CD4-positive, alpha-beta T cell treated with Interleukin-17A for 4 hours (primary cell): Measurements from ENCODE around the gene CFAP299.

Experiments used
- DNase-seq: peaks from one replicate; pipeline ENCODE4 v3.0.0-alpha.2; 2020; ENCODE audit warnings: mixed read lengths

CFAP299 gene

GRCh38 chr4:80873571-80873970, 538.0 kb downstream of the CFAP299 start:
- DNase-seq: no peak

DNA sequence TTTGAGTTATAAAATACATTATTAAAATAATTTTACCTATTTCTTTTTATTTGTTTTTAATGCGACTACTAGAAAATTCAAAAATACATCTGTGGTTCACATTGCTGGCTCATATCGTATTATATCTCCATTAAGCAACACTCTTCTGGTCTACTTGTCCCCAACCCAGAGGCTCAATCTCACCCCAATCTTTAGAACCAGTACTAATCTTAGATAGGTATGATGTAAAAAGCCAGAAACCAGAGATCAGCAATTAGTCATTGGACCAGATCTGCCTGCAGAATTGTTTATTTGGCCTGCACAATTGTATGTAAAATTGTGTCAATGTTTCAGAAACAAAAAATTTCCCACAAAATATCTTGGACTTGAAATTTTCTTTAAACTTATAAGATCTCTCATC, 539.4 kb downstream of the CFAP299 start:
- no peak for DNase-seq

GRCh38 chr4:80875642-80876041, 540.1 kb downstream of the CFAP299 start:
- DNase-seq: no peak

- DNase-seq: no peak
Observed at GRCh38 chr4:80876810-80877209, 541.3 kb downstream of the CFAP299 start.

GRCh38 chr4:80878218-80878617, 542.7 kb downstream of the CFAP299 start:
- DNase-seq: no peak

GRCh38 chr4:80897537-80898303, 562.2 kb downstream of the CFAP299 start:
- DNase-seq: no peak

DNA sequence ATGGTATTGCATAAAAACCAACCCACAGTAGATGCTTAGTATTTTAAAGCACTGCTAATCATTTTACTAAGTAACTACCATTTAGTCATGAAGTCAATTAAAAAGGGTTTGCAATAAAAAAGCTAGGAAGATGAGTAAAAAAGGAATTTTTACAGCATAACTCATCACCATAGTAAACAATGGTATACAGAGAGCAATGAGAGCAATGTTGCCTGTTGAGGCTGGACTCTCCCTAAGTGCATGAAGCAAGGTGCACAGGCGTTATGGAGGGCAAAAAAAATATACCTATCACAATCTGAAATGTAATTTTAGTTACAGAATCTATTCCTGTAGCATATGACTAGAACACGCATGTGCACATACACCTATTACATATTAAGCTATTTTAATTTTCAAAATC, 565.4 kb downstream of the CFAP299 start:
- no peak for DNase-seq

GRCh38 chr4:80903020-80903419, 567.5 kb downstream of the CFAP299 start:
- DNase-seq: no peak

DNA sequence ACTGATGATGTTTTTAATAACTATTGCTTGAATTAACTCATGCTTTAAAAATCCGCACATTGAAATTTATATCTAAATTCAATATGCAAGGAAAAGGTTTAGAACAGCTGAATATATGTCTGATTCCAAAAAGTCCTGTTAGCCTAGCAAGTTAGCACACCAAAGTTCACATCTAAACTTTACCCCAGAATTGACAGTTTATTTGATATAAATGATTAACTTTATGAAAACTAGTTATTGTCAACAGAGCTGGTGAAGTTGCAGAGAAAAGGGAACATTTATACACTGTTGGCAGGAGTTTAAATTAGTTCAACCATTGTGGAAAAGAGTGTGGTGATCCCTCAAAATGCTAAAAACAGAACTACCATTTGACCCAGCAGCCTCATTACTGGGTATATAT, 574.4 kb downstream of the CFAP299 start:
- no peak for DNase-seq

- no peak for DNase-seq
Observed at GRCh38 chr4:80911458-80911857, 575.9 kb downstream of the CFAP299 start.

DNA sequence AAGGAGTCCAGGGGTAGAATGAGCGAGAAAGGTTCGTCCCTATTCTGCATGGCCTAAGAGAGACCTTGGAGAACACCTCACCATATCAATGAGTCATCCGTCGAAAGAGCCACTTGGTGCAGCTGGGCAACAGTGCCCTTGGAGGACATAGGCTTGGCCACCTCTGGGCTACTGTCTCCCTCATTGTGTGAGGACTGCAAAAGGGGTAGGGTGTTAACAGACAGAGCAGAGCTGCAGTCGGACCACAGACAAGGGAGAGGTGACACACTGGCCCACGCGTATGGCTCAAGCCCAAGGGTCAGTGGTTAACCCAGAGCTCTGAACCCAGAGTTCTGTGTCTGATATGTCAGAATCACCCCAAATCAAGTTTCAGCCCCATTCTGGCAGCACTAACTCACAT, 576.8 kb downstream of the CFAP299 start:
- DNase-seq: no peak

DNA sequence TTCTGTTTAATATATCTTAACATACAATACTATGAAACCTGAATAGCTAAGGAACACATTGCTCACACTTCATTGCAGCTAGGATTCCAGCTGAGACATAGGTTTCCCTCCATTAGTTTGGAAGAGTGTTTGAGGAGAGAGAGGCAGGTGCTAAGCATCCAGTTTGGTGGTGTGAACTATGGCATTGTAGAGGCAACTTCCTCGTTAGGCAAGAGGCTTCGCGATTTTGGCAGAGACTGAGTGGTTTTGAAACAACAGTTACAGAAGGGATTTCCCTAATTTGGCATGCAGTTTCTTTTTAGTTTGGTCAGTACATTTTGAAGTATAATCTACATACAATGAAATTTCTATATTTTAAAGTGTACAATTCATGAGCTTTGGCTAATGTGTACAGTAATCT, 577.9 kb downstream of the CFAP299 start:
- DNase-seq: no peak

DNA sequence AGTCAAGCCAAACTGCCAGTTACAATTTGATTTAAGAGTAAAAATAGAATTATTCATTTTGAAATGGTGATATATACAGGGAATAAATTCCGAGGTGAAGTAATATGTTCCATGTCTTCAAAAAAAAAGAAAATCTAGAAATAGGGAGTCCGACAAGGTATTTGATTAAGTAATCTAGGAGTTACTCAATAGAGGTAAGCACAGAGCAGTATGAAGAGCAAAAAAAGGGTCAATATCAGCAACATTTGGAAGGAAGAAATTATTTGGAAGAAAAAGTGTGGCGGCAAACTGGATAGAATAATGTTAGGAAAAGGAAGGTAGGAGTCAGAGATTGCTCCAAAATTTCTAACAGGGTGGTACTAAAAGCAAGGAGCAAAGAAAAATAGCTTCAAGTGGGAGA, 581.2 kb downstream of the CFAP299 start:
- no peak for DNase-seq

- no peak for DNase-seq
Observed at GRCh38 chr4:80918004-80918403, 582.5 kb downstream of the CFAP299 start.

DNA sequence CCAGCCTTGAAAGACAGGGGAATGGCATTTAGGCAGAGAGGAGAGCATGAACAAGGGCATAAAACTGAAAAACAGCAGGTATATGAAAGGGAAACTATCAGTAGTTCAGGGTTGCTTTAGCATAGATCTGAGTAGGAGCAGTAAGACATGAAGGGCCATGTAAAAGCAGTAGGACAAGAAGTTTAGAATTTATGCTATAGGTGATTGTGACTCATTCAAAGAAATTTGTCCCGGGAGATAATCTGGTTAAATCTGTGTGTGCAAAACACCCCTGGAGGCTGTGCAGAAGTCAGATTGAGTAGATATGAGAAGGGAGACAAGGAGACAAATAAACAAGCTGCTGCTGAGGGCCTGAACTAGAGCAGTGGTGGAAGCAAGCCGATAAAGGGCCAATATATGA, 585.9 kb downstream of the CFAP299 start:
- DNase-seq: no peak

DNA sequence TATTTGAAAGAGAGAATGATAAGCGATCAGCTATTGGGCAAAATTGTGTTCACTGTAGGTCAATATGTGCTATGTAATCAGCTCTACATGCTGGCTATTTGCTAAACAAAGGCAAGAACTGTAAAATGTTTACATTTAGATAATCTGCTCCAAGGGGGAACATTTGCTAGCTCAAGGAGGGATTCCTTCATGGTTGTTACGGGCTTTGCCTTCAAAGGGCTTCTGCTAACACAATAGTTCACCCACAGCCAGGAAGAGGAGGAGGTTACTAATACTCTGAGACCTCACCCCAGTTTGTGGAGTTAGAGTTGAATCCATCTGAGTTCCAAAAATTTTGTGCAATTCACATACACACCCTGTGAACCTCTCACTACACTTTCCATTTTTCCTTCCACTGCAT, 587.4 kb downstream of the CFAP299 start:
- DNase-seq: no peak

- no peak for DNase-seq
Observed at GRCh38 chr4:80925293-80925692, 589.8 kb downstream of the CFAP299 start.

GRCh38 chr4:80926446-80926845, 590.9 kb downstream of the CFAP299 start:
- no peak for DNase-seq

- DNase-seq: no peak
Observed at GRCh38 chr4:80926891-80927290, 591.4 kb downstream of the CFAP299 start.

- no peak for DNase-seq
Observed at GRCh38 chr4:80927420-80927819, 591.9 kb downstream of the CFAP299 start.

DNA sequence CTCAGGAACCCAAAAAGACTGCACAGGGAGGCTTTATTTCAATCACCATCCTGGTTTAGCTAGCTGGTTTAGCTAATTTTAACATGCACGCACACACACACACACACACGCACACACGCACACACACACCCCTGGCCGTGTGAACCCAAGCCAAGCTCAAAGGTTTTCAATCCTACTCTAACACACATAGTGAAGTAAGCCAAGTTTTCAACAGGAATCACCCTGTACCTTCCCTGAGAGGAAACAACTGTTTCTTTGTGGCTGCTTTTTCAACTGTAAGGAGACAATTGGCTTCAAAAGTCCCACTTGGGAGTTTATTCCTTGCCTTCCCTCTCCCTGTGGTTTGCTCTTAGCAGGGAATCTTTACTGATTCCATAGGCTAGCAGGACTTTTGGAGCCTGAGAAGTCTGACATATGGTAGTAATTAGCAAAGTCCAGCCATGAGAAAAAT, 596.1 kb downstream of the CFAP299 start:
- DNase-seq: no peak

DNA sequence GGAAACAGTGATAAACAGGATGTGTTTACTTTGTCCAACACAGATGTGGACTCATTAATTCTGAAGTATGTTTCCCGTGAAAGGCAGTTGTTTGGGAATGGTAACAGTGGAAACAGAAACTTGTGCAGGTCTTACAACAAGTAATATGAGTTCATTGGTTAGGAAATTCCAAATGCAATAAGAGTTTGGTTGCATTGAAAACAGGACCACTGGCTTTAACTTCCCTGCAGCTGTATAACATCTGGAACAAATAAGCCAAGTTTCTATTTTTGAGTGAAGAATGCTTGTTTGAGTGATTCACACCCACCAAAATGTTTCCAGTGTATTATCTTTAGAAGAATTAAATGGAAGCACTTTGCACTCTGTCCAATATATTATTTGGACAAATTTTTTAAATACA, 612.6 kb downstream of the CFAP299 start:
- DNase-seq: no peak

DNA sequence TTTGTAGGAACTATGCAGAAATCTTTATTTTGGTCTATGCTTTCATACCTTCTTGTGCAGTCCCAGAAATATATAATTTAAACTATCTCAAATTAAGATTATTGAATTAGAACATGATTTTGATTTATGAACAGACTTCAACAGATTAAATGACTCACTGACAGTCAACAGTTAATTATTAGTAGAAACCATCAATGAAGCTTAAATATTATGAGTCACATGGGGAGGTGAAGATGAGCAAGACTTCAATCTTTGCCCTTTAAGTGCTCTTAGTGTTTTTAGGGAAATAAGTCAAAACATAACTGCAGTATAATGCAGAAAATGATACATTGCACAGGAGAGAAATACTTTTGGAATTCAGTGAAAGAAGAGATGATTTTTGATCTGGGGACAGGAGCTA, 613.5 kb downstream of the CFAP299 start:
- no peak for DNase-seq

- DNase-seq: no peak
Observed at GRCh38 chr4:80956421-80956820, 620.9 kb downstream of the CFAP299 start.

DNA sequence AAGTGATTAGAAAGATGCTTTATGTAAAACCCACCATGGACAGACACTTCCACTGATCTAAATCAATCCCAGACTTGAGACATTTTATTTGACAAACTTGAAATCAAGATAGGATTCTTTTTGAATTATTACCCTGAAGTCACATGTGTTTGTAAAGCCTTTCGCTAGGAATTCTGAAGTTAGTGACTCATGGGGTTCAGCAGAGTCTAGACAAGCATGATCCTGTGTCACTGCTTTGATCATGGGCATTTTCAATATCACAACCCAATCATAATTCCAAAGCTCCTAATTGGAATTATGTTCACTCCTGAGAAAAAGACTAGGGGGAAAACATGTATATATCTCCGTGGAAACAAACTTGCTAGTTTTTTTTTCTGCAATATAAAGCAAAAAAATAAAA, 627.5 kb downstream of the CFAP299 start:
- DNase-seq: no peak
